SU-DHL-6 (cell line): ENCODE measurements around the gene ARHGEF19.

ENCODE experiments used
- EZH2phosphoT487 ChIP-seq: fragments of 200-600 bp; sonication (generic), shearing (Covaris generic); conservative IDR thresholded peaks from 2 replicates; pipeline ENCODE4 v1.6.1; 2018; ENCODE audit warnings: mild to moderate bottlenecking, antibody characterized with exemption, low read length, moderate library complexity, mixed read lengths
- TF ChIP-seq, protein P1 (sequence below): fragments of 200-600 bp; sonication (generic); IDR thresholded peaks from one replicate; pipeline ENCODE4 v1.5.1; 2017; ENCODE audit warnings: antibody characterized with exemption, mild to moderate bottlenecking, low read length, moderate library complexity; ENCODE audit not compliant: insufficient read depth, poor library complexity, severe bottlenecking

DNA sequence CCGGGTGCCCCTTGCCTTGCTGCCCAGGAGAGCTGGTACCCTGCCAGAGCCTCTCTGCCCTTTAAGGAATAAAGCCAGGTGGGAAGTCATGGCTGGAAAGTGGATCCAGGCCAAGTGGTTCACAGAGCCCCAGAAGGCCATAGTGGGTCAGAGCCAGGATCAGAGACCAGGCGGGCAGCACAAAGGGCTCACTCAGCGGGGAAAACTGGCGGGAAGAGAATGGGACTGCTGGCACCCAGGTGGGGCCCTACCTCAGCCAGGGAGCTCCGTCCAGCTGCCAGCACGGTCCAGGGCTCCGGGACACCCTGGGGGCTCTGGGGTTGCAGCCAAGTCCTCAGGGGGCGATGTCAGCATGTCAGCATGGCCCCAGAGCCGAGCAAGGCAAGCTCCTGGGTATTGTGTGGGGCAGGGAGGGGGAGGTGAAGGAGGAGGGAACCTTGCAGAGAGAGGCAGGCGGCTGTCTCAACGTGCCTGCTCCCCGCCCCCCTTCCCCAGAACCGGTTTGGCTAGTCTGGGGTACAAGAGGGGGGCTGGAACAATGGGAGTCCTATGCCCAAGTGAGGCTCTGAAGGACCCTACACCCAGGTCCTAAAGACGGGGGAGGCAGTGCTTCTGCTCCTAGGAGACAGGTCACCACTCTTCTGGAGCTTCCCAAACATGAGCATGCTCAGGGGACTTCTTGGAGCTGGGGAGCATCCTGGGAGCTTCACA is at the start of gene ARHGEF19:
- TF ChIP-seq, protein P1, sequence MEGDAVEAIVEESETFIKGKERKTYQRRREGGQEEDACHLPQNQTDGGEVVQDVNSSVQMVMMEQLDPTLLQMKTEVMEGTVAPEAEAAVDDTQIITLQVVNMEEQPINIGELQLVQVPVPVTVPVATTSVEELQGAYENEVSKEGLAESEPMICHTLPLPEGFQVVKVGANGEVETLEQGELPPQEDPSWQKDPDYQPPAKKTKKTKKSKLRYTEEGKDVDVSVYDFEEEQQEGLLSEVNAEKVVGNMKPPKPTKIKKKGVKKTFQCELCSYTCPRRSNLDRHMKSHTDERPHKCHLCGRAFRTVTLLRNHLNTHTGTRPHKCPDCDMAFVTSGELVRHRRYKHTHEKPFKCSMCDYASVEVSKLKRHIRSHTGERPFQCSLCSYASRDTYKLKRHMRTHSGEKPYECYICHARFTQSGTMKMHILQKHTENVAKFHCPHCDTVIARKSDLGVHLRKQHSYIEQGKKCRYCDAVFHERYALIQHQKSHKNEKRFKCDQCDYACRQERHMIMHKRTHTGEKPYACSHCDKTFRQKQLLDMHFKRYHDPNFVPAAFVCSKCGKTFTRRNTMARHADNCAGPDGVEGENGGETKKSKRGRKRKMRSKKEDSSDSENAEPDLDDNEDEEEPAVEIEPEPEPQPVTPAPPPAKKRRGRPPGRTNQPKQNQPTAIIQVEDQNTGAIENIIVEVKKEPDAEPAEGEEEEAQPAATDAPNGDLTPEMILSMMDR, result no peak
- no peak for TF ChIP-seq EZH2phosphoT487
